Raji (cell line): ENCODE data around the gene CELF4.

Experiments
- POLR2A ChIP-seq: IDR thresholded peaks from 2 replicates; pipeline ENCODE4 v1.6.1; 2011; ENCODE audit warnings: low read depth, low read length, control low read depth; ENCODE audit not compliant: insufficient read depth

Gene CELF4

DNA sequence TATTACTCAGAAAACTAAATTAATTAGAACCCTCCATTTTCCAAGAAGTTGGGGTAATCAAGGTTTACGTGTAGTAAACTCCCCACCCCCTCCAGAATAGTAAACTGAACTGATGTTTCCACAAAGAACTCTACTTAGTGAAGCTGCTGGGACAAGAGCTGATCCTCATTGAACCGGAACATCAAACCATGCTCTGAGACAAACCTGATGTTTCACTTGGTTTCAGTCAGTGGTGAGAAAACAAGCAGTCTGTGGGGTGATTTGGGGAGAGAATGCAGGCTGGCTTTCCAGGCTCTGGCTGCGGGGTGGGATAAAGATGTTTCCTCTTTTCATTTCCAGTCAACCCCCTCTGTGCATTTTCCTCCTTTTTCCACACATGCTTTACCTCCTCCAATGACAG, 38.2 kb downstream of the CELF4 start:
- TF ChIP-seq POLR2A: no peak

DNA sequence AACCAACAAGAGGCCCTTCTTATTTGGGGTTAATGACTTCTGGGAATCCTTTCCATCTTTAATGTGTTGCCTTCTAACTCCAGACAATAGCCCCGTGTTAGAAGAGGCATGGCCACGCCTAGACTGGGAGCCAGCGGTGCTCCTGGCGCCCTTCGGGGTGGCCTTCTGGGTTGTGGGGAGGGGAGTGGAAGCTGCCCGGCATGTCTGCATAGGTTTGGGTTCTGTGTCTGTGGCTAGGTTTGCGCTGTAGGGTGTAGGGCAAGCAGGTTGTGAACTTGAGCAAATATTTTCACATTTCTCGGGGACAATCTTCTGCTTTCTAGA, 40.4 kb downstream of the CELF4 start:
- no peak for TF ChIP-seq POLR2A

DNA sequence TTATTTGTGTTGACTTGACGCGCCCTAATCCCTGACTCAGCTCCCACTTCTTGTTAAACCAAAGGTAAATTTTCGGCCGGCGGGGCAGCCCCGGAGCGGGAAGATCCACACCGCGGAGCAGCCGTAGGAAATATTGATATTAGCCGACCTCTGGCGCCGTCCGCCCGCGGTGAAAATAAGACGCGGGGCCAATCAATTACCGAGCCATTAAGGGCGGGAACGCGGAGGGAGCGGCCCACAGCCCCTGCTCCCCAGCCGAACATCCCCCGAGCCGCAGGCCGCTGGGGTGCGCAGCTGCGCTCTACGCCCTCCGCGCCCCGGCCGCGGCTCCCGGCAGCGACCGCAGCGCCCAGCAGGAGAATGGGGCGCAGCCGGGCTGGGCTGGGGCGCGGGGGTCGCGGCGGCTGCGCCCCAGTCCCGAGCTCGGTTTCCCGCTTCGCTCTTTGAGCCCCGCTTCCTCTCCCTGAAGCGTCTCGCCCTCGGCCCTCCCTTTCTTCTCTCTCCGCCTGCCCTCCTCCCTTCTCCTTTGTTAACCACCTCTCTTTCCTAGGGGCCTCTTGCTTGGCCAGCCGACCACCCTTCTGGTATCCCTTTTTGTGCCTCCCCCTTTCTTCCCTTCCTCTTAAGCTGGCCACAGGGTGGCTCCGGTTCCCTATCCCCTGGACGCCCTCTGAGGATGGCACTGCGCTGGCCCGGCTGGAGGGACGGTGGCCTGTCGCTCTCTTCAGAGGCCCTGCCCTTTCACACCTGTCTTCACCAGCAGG, 40.9 kb downstream of the CELF4 start:
- TF ChIP-seq POLR2A: no peak

DNA sequence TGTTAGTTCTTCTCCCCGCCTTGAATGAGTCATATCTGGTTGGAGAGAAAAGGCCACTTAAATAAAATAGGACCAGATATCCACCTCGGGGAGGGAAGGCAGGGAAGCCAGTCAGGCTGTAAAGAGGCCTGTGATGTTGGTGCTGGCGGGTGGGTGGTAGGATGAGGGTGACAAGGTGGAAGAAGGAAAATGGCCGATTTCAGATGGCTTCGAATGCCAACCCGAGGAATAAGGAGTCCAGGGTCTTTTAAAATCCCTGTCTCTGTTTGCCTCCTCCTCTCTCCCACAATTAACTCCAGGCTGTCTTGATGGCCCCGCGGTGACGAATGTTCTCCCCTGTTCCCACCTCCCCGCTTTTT, 41.5 kb downstream of the CELF4 start:
- TF ChIP-seq POLR2A: no peak

DNA sequence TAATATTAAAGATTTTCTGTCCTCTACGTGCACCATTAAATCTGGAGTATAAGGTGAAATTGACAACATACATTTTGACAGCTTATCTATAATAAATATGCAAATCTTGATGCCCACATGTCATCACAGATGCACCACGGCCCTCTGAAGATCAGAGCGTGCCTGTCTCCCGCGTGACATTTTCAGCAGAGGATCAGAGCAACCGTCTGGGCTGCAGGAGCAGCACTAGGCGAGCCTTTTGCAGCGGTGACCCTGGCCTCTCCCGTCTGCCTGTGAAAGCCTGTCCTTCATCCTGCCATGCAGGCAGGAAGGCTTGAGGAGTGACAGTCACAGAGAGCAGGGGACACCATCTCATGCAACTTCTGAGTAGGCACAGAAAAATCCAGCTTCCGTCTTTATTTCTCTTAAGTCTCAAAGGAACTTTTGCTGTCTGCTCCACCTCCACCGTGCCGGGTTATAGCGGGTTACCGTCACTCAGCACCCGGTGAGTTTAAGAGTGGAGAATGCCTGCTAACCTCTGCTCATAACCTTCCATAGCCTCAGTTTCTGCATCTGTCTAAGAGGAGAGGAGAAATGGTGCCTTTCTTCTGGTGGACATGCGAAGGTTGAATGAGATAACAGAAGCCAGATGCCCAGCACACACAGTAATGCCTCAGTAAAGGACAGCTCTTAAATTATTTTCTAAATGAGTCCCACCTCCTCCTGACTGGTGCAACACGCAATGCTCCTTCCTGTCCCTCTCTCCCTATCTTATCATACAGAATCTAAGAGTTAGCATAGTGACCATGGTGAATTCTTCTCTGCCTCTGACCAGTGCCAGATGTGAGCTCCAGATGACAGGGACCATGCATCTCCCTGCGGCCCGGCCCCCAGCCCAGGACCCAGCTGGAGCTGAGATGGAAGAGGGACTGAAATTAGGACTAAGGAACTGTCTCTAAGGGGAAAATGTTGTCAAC, 43.8 kb downstream of the CELF4 start:
- no peak for TF ChIP-seq POLR2A

DNA sequence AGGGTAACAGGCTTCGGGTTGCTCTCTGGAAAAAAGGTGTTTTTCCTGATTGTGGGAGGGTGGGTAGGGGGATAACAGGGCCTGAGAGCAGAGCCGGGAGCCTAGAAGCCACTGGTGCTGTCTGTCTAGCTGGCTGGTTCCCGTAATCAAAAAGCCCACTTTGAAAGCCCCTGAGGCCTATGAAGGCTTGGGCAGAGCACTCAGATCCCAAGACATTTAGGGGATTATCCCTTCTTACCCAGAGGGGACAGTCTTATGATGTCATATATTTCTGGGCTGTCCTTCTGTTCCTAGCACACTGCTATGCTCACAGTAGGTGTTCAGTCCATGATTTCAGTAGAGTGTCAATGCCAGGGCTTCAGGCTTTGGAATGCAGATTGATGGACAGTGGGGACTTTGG, 45.1 kb downstream of the CELF4 start:
- no peak for TF ChIP-seq POLR2A

DNA sequence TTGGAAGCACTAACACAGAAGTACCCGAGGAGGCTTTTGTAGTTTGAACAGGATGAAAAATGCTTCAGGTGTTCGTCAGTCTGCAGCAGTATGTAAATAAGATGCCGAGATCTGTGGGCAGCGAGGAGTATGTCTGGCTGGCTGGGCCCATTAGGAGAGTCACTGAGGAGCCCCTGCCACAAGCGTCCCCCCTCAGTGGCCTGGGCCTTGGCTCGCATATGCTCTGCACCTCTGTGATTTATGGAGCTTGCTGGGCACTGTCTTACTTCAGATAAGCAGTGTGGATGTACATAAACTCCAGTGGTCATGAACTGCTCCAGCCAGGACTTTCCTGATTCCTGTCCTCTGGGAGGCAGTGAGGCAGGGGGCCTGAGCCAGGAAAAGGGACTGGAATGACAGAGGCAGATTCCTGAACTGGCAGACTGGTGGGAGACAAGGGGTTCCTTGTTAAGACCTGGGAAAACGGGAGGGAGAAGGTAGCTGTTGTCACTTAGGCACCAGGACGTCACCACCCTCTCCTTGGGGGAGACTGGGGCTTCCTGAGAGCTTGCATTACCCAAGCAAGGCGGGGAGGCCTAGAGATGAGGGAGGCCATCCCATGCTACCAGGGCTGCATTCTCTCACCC, 46.0 kb downstream of the CELF4 start:
- no peak for TF ChIP-seq POLR2A

DNA sequence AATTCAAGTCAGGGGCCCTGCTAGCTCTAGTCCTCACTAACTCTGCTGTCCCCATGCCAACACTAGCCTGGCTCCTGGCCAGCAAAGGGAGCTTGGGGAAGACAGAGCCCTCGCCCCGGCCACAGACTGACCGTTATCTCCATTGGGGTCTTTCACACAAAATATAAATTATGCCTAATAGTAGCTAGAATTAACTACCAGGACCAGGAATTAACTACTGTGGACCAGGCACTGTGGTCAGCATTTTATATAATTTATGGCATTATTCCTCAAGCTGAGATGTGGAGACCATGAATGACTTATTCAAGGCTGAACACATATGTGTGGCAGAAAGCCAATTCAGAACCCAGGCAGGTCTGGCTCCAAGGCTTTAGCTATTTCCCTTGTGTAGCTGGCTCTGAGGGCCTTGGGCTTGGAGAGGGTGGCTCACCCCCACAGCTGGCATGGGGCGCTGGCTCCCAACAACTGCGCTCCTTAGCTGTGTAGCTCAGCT, 49.2 kb downstream of the CELF4 start:
- no peak for TF ChIP-seq POLR2A

DNA sequence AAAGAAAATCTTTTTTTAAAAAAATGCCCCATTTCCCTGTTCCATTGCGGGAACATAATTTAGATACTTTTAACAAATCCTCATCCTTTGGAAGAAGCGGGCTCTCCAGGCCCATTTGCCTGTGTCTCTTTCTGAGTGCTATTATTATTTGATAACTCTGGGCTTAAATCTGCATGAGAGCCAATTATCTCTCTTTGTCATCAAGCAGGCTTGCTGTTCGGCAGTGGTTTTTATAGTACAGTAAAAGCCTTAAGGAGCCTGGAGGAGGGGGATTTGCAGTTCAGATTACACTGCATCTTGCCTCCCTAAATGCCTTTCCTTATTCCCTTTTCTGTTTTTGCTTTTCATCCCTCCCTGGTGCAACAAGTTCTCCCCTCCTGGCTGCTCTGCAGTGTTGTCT, 50.6 kb downstream of the CELF4 start:
- no peak for TF ChIP-seq POLR2A

DNA sequence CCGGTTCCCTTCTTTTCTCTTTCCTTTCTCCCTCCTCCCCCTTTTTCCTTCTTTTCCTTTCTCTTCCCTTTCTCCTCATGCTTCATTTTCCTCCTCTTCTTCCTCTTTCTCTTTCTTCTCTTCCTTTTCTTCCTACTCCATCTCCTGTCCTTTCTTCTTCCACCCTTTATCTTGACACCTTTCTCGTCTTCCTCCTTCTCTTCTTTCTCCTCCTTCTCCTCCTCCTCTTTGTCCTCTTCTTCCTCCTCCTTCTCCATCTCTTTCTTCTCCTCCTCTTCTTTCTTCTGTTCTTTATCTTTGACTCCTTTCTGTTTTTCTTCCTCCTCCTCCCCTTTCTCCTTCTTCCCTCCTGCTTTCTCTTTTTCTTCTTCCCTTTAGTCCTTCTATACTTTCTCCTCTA, 53.2 kb downstream of the CELF4 start:
- TF ChIP-seq POLR2A: no peak

DNA sequence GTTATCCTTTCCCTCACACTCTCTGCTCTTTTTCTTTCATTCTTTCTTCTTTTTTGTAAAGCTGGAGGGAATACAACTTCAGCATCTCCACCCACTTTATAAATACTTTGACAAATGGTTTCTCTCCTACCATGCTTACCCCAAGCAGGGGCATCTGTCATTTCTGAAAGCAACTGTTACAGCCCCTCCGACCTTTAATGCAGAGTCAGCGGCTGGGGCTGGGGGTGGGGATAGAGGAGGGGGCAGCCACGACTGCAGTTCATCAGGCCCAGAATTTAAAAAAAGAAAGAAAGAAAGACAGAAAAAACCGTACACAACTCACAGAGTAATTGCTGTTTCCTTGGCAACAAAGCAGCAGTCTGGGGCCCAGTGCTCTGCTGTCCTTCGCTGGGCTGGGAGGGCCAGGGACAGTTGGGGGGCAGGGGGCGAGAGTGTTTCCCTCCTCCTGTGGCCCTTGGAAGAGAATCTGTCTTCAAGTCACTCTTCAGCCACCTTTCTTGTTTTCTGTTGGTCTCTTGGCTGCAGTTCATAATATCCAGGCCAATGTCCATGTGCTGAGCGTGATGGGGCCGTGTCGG, 53.8 kb downstream of the CELF4 start:
- TF ChIP-seq POLR2A: no peak

DNA sequence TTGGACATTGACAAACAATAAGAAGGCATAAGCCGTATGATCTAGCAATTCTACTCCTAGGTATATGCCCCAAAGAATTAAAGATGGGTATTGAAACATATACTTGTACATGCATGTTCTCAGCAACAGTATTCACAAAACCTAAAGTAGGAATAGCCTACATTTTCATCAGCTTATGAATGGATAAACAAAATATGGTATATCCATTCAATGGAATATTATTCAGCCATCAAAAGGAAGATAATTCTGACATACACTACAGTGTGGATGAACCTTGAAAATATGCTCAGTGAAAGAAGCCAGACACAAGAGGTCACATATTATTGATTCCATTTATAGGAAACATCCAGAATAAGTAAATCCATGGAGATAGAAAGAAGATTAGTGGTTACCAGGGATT, 56.0 kb downstream of the CELF4 start:
- no peak for TF ChIP-seq POLR2A

DNA sequence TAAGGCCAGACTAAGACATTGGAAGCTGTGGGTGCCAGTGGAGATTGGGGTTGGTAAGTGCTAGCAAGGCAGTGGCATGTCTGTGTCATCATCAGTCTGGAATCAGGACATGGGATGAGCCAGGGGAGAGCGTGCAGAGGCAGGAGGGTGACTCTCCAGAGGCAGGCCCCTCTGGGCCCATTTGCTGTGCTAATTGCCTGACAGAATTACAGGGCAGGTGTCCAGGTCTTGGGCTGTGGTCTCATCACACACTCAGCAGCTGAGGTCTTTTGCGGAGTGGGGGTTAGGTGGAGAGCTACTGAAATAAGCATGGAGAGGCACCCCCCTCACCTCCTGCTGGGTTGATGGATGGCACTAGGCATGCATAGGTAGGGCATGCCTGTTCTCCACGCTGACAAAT, 57.4 kb downstream of the CELF4 start:
- TF ChIP-seq POLR2A: no peak

DNA sequence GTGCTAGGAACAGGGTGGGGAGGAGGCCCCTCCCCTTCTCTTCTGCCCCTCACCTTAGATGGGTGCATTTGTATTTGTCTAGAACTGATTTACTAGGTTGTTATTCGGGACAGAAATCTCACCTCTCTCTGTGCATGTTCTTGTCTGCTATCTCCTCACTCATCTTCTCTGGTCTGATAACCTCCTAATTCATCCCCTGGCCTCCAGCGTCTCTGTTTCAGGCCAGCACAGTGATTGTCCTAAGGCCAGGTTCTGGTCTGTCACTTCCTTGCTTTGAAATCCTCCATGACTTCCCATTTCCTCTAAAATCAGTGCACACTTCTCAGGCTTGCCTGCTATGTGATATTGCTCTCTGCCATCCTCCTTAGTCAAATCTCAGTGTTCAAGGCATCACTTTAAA, 58.4 kb downstream of the CELF4 start:
- TF ChIP-seq POLR2A: no peak

DNA sequence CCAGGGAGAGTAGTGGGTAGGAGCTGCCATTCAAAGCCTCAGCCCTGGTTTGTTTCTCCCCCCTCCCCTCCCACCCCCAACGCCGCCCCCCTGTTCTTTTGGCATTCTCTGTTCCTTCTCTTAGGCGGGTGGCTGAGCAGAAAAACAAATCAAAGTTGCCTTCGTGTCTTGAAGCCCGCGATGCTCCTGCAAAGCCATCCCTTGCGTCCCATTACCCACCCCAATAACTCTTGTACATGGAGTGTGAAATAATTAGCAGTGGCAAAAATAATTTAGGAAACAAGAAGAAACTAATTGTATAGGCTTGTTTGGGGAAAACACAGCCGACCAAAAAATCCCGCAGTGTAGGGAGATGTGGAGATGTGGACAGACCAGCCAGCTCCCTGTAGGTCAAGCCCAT, 59.6 kb downstream of the CELF4 start:
- TF ChIP-seq POLR2A: no peak

DNA sequence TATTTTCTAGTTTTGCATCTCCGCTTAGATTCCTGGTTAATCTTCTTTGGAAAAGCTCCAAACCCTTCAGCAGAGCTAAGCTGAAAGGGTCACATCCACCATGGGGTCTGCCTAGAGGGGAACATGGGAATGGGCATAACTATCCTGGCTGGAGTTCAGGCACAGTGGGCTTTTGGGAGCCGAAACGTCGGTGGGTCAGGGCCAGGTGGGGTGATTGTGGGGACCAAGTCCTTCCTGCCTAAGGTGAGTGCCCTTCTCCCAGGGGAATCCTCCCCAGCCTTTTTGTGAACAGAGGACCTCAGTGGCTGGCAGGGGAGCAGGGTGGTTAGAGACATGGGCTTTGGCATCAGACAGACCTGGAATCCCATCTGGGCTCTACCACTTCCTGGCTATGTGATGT, 60.3 kb downstream of the CELF4 start:
- no peak for TF ChIP-seq POLR2A

DNA sequence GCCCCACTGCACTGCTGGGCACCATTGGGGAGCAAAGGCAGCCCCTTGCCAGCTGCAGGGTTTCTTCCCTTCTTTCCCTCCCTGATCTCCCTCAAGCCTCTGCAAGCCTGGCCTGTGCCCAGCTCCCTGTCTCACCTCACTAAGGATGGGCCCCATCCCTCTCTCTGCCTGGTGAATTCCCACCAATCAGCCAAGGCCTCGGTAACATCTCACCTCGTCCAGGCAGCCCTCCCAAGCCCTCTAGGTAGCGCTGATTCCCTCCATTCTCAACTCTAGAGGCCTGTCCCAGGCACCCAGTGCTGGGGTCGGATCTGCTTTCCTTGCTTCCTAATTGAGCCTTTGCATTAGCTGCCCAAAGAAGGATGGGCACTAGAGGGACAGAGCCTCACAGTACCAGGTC, 63.0 kb downstream of the CELF4 start:
- TF ChIP-seq POLR2A: no peak
